Activated B cell treated with CpG ODN at 0.5 μM for 24 hours (primary cell): ENCODE measurements around the gene CCPG1. TPM values are rescaled to one million over a fixed set of nuclear protein-coding genes. Genes with fewer than 3 reads are reported as not detected.

Source experiments
- ATAC-seq: fragments of 200-7000 bp; cut with Tn5 transposase; one replicate; pipeline ENCODE4 v1.10.0; 2021; ENCODE audit warnings: low read depth, mild to moderate bottlenecking, moderate library complexity
- CTCF ChIA-PET: fragments of 350-600 bp; sonication (Branson Sonifier 250); formaldehyde crosslinking; loops from one replicate; lab custom pipeline; 2021; ENCODE audit warnings: antibody characterized with exemption; lab: Charles Lee
- POLR2A ChIA-PET: fragments of 350-600 bp; sonication (Branson Sonifier 250); formaldehyde crosslinking; loops from one replicate; lab custom pipeline; 2021; ENCODE audit warnings: antibody characterized with exemption; lab: Charles Lee
- DNase-seq: peaks from one replicate; pipeline ENCODE4 v3.0.0; 2022
- H3K27ac Mint-ChIP-seq: one replicate; pipeline ENCODE4 v1.8.0; 2020; ENCODE audit warnings: mixed read lengths
- H3K27me3 Mint-ChIP-seq: one replicate; pipeline ENCODE4 v1.8.0; 2021; ENCODE audit warnings: mixed read lengths
- H3K36me3 Mint-ChIP-seq: one replicate; pipeline ENCODE4 v1.8.0; 2021; ENCODE audit warnings: low read depth, mixed read lengths
- H3K4me1 Mint-ChIP-seq: one replicate; pipeline ENCODE4 v1.8.0; 2021; ENCODE audit warnings: mixed read lengths
- H3K4me3 Mint-ChIP-seq: one replicate; pipeline ENCODE4 v1.8.0; 2020; ENCODE audit warnings: mild to moderate bottlenecking, mixed read lengths
- H3K9me3 Mint-ChIP-seq: one replicate; pipeline ENCODE4 v1.8.0; 2020; ENCODE audit warnings: mixed read lengths
- intact Hi-C: fragments of 100-400 bp; cut with micrococcal nuclease; formaldehyde crosslinking; loops from one replicate; pipeline ENCODE4 v1.15.1; 2024
- total RNA-seq: library from RNA; stranded (reverse); gene quantifications from 2 replicates; pipeline ENCODE4 v1.2.3, GENCODE V29; 2022
- TF ChIP-seq, protein P1 (sequence below): fragments of 200-600 bp; IDR thresholded peaks from one replicate; pipeline ENCODE4 v1.8.0; 2022; ENCODE audit warnings: antibody characterized with exemption, mild to moderate bottlenecking

The CCPG1 gene
- total RNA-seq, 1 donor from 2014 or later: 16.2 TPM

DNA sequence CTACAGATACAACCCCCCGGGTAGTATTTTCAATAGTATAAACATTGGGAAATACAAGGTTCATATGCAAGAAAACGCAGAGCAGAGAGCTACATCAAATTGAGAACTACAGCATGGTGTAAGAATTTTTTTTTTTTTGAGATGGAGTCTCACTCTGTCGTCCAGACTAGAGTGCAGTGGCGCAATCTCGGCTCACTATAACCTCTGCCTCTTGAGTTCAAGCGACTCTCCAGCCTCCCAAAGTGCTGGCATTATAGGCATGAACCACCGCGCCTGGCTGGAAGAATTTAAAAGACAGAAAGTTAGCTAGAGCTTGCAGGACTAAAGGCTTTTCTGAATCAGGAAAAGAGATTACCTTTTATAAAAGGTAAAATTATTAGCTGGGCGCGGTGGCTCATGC is 47.1 kb downstream of the CCPG1 start:
- Mint-ChIP-seq H3K4me1 (no peaks in the 10 kb centered on the region), H3K27me3 (no peaks in the 10 kb centered on the region), H3K4me3 (no peak overlapping the region), H3K9me3 (no peaks in the 10 kb centered on the region), H3K27ac (no peak overlapping the region), H3K36me3 (peaks cover 51% of the 10 kb centered on the region)
- intact Hi-C loops: loop anchor here (2.0 kb wide), 1 partner anchor 48 kb away; the partner anchor contains the start of genes CCPG1 and PIERCE2
- DNase-seq (no peak), ATAC-seq (no peak)
- CTCF ChIA-PET: no interaction called here
- TF ChIP-seq, protein P1, sequence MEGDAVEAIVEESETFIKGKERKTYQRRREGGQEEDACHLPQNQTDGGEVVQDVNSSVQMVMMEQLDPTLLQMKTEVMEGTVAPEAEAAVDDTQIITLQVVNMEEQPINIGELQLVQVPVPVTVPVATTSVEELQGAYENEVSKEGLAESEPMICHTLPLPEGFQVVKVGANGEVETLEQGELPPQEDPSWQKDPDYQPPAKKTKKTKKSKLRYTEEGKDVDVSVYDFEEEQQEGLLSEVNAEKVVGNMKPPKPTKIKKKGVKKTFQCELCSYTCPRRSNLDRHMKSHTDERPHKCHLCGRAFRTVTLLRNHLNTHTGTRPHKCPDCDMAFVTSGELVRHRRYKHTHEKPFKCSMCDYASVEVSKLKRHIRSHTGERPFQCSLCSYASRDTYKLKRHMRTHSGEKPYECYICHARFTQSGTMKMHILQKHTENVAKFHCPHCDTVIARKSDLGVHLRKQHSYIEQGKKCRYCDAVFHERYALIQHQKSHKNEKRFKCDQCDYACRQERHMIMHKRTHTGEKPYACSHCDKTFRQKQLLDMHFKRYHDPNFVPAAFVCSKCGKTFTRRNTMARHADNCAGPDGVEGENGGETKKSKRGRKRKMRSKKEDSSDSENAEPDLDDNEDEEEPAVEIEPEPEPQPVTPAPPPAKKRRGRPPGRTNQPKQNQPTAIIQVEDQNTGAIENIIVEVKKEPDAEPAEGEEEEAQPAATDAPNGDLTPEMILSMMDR: no peak
- POLR2A ChIA-PET: no interaction called here

DNA sequence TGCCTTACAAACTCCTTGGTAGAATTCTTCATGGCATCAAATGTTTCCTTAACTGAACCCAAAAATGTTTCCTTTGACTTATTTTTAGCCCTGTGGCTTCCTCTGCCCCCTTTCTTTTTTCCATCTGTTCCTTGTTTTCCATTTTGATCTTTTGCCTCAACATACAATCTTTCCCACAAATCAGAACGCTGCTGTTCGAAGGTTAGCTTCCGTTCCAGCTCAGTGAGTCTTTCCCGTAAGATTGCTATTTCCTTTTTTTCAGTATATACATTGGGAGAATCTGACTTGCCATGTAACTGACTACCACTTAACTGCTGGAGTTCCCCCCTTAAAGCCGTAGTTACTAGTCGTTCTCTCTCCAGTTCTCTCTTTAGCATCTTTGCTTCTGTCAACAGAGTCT is 47.9 kb downstream of the CCPG1 start:
- CTCF ChIA-PET: no interaction called here
- Mint-ChIP-seq H3K9me3 (no peaks in the 10 kb centered on the region), H3K4me1 (no peaks in the 10 kb centered on the region), H3K36me3 (peaks cover 58% of the 10 kb centered on the region), H3K27ac (peak overlapping the region; percentile 36), H3K27me3 (no peaks in the 10 kb centered on the region), H3K4me3 (no peak overlapping the region)
- intact Hi-C loops: loop anchor here (2.0 kb wide), 1 partner anchor 49 kb away; the partner anchor contains the start of genes CCPG1 and PIERCE2
- ATAC-seq: no peak
- DNase-seq: no peak
- POLR2A ChIA-PET: no interaction called here
- TF ChIP-seq, protein P1: no peak

DNA sequence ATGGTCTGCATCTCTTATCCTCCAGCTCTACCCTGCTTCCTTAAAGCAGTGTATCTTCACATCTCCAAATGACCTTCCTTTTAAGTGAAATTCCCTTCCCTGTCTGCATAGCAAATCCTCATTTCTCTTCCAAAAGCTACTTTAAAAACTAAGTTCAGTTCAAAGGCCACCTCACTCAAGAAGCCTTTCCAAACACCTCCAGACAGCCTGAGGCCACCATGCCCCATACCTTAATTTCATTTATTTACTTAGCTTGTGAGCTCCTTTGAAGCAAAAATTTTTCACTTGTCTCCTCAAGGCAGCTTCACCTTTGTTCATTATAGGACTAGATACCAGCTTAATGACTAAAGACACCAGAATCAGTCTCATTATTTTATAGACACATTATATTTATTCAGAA is 49.7 kb downstream of the CCPG1 start:
- no peaks in the 10 kb centered on the region for H3K4me1 Mint-ChIP-seq
- ATAC-seq (no peak), DNase-seq (no peak)
- peaks cover 60% of the 10 kb centered on the region for H3K36me3 Mint-ChIP-seq
- ChIA-PET POLR2A (no interaction called here), CTCF (interaction anchor here (0.8 kb wide), 1 partner anchor 81 kb away, joined by 3 read pairs; no protein-coding TSS in a partner anchor)
- no peaks in the 10 kb centered on the region for H3K9me3 Mint-ChIP-seq
- no peaks in the 10 kb centered on the region for H3K27me3 Mint-ChIP-seq
- TF ChIP-seq, protein P1: no peak
- no peak overlapping the region for H3K4me3 Mint-ChIP-seq
- no peak overlapping the region for H3K27ac Mint-ChIP-seq
- intact Hi-C loops: no loop called here

DNA sequence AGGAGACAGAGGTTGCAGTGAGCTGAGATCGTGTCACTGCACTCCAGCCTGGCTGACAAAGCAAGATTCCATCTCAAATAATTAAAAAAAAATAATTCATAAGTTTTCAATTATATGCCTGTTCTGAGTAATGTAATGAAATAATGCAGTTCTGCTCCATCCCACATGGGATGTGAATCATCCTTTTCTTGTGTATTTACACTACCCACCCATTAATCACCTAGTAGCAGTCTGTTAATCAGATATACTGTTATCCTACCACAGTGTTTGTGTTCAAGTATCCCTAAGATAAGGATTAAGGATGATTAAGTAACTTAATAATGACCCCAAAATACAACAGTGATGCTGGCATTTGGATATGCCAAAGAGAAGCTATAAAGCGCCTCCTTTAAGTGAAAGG is 50.4 kb downstream of the CCPG1 start:
- H3K27me3 Mint-ChIP-seq: no peaks in the 10 kb centered on the region
- POLR2A ChIA-PET: no interaction called here
- DNase-seq (no peak), ATAC-seq (no peak)
- no peaks in the 10 kb centered on the region for H3K4me1 Mint-ChIP-seq
- CTCF ChIA-PET: no interaction called here
- TF ChIP-seq, protein P1: no peak
- H3K9me3 Mint-ChIP-seq: no peaks in the 10 kb centered on the region
- intact Hi-C loops: no loop called here
- H3K4me3 Mint-ChIP-seq: no peak overlapping the region
- peaks cover 59% of the 10 kb centered on the region for H3K36me3 Mint-ChIP-seq
- no peak overlapping the region for H3K27ac Mint-ChIP-seq

DNA sequence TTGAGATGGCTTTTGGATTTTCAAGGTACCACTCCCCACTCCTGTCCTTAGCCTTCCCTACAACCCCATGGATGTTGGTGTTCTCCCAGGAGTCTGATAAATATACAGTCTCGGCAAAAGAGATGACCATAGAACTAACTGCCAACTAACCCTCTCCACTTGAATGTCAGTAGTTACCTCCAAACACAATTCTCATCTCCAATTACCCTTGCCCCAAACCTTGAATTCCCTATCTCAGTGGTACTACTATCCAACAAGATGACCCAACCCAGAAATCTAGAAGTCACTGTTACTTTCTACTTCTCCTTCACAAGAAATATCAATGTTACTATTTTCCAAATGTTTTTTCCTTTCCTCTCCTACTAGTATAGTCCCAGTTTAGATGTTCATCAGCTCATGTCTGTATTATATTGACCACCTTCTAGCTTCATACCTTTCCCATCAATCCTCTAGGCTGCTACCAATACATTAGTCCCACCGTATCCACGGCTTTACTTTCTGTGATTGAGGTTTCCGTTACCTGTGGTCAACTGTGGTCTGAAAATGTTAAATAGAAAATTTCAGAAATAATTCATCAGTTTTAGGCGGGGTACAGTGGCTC is 51.1 kb downstream of the CCPG1 start:
- peaks cover 56% of the 10 kb centered on the region for H3K36me3 Mint-ChIP-seq
- intact Hi-C loops: no loop called here
- no peaks in the 10 kb centered on the region for H3K27me3 Mint-ChIP-seq
- H3K27ac Mint-ChIP-seq: no peak overlapping the region
- H3K9me3 Mint-ChIP-seq: no peaks in the 10 kb centered on the region
- DNase-seq (no peak), ATAC-seq (no peak)
- H3K4me1 Mint-ChIP-seq: no peaks in the 10 kb centered on the region
- ChIA-PET CTCF (no interaction called here), POLR2A (no interaction called here)
- TF ChIP-seq, protein P1: no peak
- no peak overlapping the region for H3K4me3 Mint-ChIP-seq
